ENCODE results near the gene SMPD1.

SMPD1 gene

DNA sequence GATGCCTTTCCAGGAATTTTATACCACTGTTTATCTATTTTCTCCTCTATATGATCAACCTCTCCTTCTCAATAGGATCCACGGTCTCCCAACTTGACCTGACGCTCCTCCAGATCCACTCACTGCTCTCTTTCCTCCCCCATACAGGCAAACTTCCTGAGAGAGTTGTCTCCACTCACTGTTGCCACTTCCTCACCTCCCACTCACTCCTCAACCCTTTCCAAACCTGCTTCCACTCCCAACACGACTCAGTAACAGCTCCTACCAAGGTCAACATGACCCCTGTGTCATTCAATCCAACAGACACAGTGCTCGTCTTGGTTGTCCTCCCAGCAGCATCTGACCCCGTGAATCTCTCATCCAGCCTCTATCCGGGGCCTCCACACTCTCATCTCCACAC lies 25.5 kb downstream of the SMPD1 start:
- DNase-seq (ENCODE audit: low spot score): no peak

DNA sequence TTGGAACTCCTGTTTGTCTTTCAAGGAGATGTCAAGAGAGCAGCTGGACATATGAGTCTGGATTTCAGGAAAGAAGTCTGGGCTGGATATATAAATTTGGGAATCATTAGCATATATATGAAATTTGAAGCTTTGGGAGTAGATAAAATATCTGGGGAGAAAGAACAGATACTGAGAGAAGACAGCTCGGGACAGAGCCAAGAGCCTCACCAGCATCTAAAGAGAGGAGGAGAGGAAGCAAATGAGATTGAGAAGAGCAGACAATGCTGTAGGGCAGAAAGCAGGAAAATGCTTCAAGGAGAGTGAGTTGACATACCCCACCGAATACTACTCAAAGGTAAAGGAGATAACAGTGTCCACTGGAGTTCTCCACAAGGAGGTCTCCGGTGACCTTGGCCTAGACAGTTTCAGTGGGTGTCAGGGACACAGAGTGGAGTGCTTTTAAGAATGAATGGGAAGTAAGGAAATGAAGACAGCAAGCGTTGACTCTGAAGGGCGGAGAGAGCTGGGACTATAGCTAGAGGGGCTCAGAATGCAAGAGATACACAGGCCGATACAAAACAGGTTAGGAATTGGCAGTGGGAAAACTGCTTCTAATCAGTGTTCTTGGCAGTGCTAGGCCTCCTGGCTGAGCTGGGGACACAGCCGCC lies 27.8 kb downstream of the SMPD1 start:
- DNase-seq (ENCODE audit: low spot score): no peak

DNA sequence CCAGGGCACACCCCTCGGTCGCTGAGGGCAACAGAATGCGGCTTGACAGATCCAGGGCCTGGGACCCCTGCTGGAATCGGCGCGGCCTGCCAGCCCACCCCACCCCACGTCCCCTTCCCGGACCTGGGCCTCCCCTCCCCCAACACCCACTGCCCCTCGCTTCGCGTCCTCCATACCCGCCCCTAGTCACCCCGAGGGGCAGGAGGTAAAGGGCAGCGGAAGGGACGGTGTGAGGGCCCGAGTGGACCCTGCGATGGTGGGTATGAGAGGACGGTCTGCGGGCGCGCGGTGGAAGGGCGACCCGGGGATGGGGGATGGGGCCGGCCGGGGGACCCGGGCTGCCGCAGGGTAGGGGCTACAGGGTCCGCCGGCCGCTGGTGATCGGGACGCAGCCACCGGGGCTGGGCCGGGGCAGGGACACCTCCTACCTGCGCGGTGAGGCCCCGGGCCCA lies 28.3 kb downstream of the SMPD1 start:
- no peak for DNase-seq (ENCODE audit: low spot score)

- DNase-seq (ENCODE audit: low spot score): peak; percentile 80
These were observed 28.8 kb downstream of the SMPD1 start, which contains the start of gene APBB1 for GRCh38 chr11:6419009-6419631. Gene APBB1, minus strand, starts transcription at chr11:6419094. Its CDS starts 7,747 bp downstream, at chr11:6411347.

- DNase-seq (ENCODE audit: low spot score): no peak
These were observed 30.4 kb downstream of the SMPD1 start for GRCh38 chr11:6420677-6421076.

DNA sequence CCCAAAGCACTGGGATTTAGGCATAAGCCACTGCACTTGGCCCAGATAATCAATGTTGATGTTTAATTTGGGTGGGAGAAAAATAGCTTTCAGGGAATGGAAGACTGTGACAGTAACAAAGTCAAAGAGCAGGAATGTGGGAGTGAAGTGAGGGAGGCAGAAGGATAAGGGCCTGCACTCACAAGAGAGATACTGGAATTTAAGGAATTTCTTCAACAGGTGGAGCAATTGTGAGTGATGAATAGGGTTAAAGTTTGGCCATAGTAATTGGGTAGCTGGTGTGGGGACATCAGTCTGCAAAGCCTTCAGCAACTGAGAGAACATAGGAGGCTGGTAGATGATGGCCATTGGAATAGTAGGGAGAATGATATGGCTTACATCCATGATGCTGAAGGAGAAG lies 37.2 kb downstream of the SMPD1 start:
- DNase-seq (ENCODE audit: low spot score): no peak

DNA sequence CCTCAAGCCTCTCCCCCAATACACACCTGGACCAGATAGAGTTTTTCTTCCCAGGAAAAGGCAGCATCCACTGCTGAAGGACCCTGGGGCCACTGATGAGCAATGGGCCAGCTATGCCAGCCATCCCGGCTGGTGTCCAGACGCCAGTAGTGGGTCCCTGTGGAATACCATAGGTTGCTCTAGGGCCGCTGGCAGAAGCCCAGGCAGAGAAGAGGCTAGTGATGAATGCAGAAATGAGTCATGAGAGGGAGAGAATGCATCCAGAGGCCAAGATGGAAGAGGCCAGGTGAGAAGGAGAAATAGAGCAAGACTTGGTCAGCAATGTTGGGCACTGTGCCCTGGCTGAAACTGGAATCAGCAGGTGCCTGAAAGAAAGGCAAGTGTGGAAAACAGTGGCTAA lies 41.6 kb downstream of the SMPD1 start:
- DNase-seq (ENCODE audit: low spot score): peak; percentile 71

GRCh38 chr11:6433998-6434660 lies 43.9 kb downstream of the SMPD1 start:
- no peak for DNase-seq (ENCODE audit: low spot score)

DNA sequence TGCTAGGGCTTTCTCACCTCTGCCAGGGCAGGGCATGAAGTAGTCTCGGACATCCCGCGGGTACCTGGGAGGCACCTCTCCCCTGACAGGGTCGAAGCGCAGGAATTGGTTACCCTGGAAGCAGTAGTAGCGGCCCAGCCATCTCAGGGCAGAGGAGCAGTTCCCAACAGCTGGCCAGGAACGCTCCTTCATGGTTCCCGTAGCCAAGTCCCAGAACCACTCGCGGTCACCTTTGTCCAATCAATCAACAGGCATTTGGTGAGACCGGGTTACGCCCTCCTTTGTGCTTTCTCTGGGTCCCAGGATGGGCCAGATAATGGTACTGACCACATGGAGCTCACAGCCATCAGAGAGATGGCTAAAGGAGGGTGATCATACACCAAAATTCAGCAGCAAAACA lies 47.1 kb downstream of the SMPD1 start:
- DNase-seq (ENCODE audit: low spot score): no peak

- DNase-seq (ENCODE audit: low spot score): no peak
These were observed 47.7 kb downstream of the SMPD1 start for GRCh38 chr11:6437993-6438392.

DNA sequence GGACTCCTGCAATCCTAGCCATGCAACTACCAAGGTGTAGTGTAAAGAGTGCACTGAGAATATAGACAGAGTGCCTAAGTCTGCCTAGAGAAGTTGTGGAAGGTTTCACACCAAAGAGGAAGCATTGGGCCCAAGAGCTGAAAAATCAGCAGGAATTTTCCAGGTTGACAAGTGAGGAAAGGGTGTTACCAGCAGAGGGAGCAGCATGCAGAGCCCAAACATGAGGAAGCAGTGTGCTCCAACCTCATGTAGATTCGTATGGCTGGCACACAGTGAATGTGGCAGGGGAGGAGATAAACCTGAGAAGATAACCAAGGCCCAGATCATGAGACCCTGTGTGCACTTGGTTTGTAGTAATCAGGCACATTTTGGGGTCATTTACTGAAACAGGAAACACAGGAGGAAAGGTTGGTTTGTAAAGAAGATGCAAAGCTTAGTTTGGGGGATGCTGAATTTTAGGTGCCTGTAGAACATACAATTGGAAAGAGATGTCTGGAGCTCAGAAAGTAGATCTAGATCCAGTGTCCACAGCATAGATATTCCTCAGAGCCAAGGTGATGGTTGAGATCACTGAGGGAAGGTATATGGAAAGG lies 48.8 kb downstream of the SMPD1 start:
- DNase-seq (ENCODE audit: low spot score): peak; percentile 49

DNA sequence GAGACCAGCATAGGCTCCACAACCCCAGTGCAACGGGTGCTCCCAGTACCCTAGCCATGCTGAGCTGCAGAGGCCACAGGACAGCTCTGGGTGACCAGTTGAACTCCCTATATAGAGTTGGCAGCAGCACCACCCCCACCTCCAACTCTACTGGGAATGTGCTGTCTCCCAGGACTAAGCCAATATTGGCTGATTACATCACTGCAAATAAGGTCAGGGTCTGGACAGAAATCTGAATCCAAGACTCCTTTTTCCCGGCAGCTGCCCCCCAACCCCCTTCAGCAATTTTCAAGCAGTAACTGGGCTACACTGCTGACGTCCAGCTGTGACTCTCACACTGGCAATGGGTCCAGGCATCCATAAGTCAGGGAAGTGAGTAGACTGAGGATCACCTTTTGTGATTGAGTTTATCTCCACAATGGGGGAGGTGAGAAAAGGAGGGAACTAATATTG lies 50.7 kb downstream of the SMPD1 start, which contains the start of gene HPX:
HPX (minus strand) TSS at position 82 of the 453 bp plus-strand sequence; CDS start at position 58, 24 bp downstream.
- DNase-seq (ENCODE audit: low spot score): no peak

DNA sequence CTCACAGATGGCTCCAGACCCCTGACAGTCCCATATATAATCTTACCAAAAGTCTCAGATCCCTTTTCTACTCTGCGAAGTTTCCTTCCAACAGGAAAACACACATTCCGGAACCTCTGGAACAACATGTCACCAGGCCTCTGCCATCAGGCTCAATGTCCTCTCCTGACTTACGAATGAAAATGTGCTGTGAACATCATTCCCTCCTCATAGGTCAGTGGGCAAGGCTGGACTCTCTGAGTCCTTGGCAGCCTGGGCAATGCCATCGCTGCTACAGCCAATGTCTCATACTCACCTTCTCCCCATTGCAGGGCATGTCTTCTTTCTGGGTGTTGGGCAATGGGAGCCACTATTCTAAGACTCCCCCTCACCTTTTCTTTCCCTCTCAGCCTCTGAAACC lies 52.2 kb downstream of the SMPD1 start:
- DNase-seq (ENCODE audit: low spot score): no peak

- peak; percentile 77 for DNase-seq (ENCODE audit: low spot score)
These were observed 53.2 kb downstream of the SMPD1 start for GRCh38 chr11:6443269-6444003.

All from hepatic stellate cell (primary cell).